IMR-90 (cell line): ENCODE results near the gene CYP39A1. TPM values are rescaled to one million over a fixed set of nuclear protein-coding genes. Genes with fewer than 3 reads are reported as not detected.

Experiments
- ATAC-seq: fragments of 200-7000 bp; cut with Tn5 transposase; 2 replicates; pipeline ENCODE4 v1.9.1; 2020; ENCODE audit warnings: low read depth, mild to moderate bottlenecking, moderate library complexity
- BruUV-seq: library from RNA; stranded (reverse); fragments of 400-500 nt; replicated peaks from 2 replicates; lab custom pipeline; 2021; lab: Mats Ljungman, UMichigan
- CTCF ChIA-PET: fragments of 300-600 bp; formaldehyde crosslinking; extraction: SDS; loops from one replicate; lab custom pipeline; 2021; ENCODE audit warnings: antibody characterized with exemption; lab: Yijun Ruan, JAX
- POLR2A ChIA-PET: fragments of 300-600 bp; sonication (Branson Sonifier 250); formaldehyde crosslinking; loops from one replicate; lab custom pipeline; 2022; ENCODE audit warnings: antibody characterized with exemption; ENCODE audit not compliant: unreplicated experiment; lab: Charles Lee
- DNase-seq: peaks from one replicate; pipeline ENCODE4 v3.0.0; 2013
- H2AFZ ChIP-seq: replicated peaks from 2 replicates; pipeline ENCODE3; 2013; ENCODE audit warnings: low read length, mild to moderate bottlenecking; ENCODE audit not compliant: poor library complexity
- H2AK5ac ChIP-seq: 2 replicates; pipeline ENCODE4 v1.6.1; 2013; ENCODE audit warnings: low read depth, low read length, inconsistent platforms
- H2AK9ac ChIP-seq: replicated peaks from 2 replicates; pipeline ENCODE3; 2013; ENCODE audit warnings: mild to moderate bottlenecking, low read depth, low read length, moderate library complexity; ENCODE audit not compliant: poor library complexity
- H2BK120ac ChIP-seq: 2 replicates; pipeline ENCODE4 v1.6.1; 2013; ENCODE audit warnings: low read depth, low read length, inconsistent platforms
- H2BK15ac ChIP-seq: 3 replicates; pipeline ENCODE4 v1.6.1; 2013; ENCODE audit warnings: low read depth, low read length, inconsistent platforms
- H2BK20ac ChIP-seq: 2 replicates; pipeline ENCODE4 v1.6.1; 2013; ENCODE audit warnings: low read depth, mild to moderate bottlenecking, inconsistent platforms, low read length, moderate library complexity
- H2BK5ac ChIP-seq: 2 replicates; pipeline ENCODE4 v1.6.1; 2013; ENCODE audit warnings: mild to moderate bottlenecking, low read depth, low read length, inconsistent platforms; ENCODE audit not compliant: poor library complexity, severe bottlenecking
- H3K14ac ChIP-seq: replicated peaks from 2 replicates; pipeline ENCODE4 v1.6.1; 2013; ENCODE audit warnings: low read depth, low read length, inconsistent platforms
- H3K18ac ChIP-seq: 2 replicates; pipeline ENCODE4 v1.6.1; 2013; ENCODE audit warnings: low read depth, low read length, control low read depth
- H3K23ac ChIP-seq: 2 replicates; pipeline ENCODE4 v1.6.1; 2013; ENCODE audit warnings: low read depth, low read length, inconsistent platforms
- H3K27ac ChIP-seq: 2 replicates; pipeline ENCODE4 v1.5.1; 2013; ENCODE audit warnings: mild to moderate bottlenecking, control low read depth, low read length; ENCODE audit not compliant: insufficient read depth
- H3K27me3 ChIP-seq: 2 replicates; pipeline ENCODE4 v1.6.1; 2013; ENCODE audit warnings: low read length; ENCODE audit not compliant: control insufficient read depth, insufficient read depth
- H3K36me3 ChIP-seq: 2 replicates; pipeline ENCODE4 v1.6.1; 2013; ENCODE audit warnings: low read length, mixed read lengths; ENCODE audit not compliant: control insufficient read depth, insufficient read depth
- H3K4ac ChIP-seq: 2 replicates; pipeline ENCODE4 v1.6.1; 2013; ENCODE audit warnings: low read depth, low read length, inconsistent platforms
- H3K4me1 ChIP-seq: 2 replicates; pipeline ENCODE4 v1.6.1; 2013; ENCODE audit warnings: low read length, mixed read lengths; ENCODE audit not compliant: control insufficient read depth, insufficient read depth
- H3K4me2 ChIP-seq: 2 replicates; pipeline ENCODE4 v1.6.1; 2013; ENCODE audit warnings: low read depth, mild to moderate bottlenecking, control low read depth, low read length, moderate library complexity
- H3K4me3 ChIP-seq: 2 replicates; pipeline ENCODE4 v1.5.1; 2013; ENCODE audit warnings: low read depth, mild to moderate bottlenecking, control low read depth, low read length, moderate library complexity; ENCODE audit not compliant: insufficient read depth
- H3K56ac ChIP-seq: 2 replicates; pipeline ENCODE4 v1.6.1; 2013; ENCODE audit warnings: low read length, inconsistent platforms; ENCODE audit not compliant: insufficient read depth; ENCODE audit errors: extremely low read depth
- H3K79me1 ChIP-seq, 2 experiments: 2 replicates each; pipeline ENCODE4 v1.6.1; 2013; ENCODE audit warnings: low read length in 2 of 2, inconsistent platforms in 1 of 2, low read depth in 1 of 2
- H3K9ac ChIP-seq: 2 replicates; pipeline ENCODE4 v1.6.1; 2013; ENCODE audit warnings: low read depth, low read length, control low read depth
- H3K9me1 ChIP-seq: 2 replicates; pipeline ENCODE4 v1.6.1; 2013; ENCODE audit warnings: low read length, inconsistent platforms; ENCODE audit not compliant: insufficient read depth
- H3K9me3 ChIP-seq: 2 replicates; pipeline ENCODE4 v1.6.1; 2013; ENCODE audit warnings: low read length; ENCODE audit not compliant: control insufficient read depth, insufficient read depth
- H4K20me1 ChIP-seq: 2 replicates; pipeline ENCODE4 v1.6.1; 2013; ENCODE audit warnings: low read length, inconsistent platforms; ENCODE audit not compliant: insufficient read depth
- H4K5ac ChIP-seq: 2 replicates; pipeline ENCODE4 v1.6.1; 2013; ENCODE audit warnings: mild to moderate bottlenecking, low read depth, low read length, control low read depth
- H4K8ac ChIP-seq, 2 experiments: 2 replicates each; pipeline ENCODE4 v1.6.1; 2013; ENCODE audit warnings: low read depth in 2 of 2, low read length in 2 of 2, control low read depth in 1 of 2, inconsistent platforms in 1 of 2
- H4K91ac ChIP-seq: 2 replicates; pipeline ENCODE4 v1.6.1; 2013; ENCODE audit warnings: low read depth, low read length, inconsistent platforms; ENCODE audit not compliant: insufficient read depth
- BHLHE40 ChIP-seq: fragments of 150-350 bp; IDR thresholded peaks from 2 replicates; pipeline ENCODE4 v1.6.1; 2016; ENCODE audit warnings: mild to moderate bottlenecking, low read depth, low read length
- CEBPB ChIP-seq: IDR thresholded peaks from 2 replicates; pipeline ENCODE4 v1.6.1; 2012; ENCODE audit warnings: low read depth, low read length, improper control_type of control experiment
- CHD1 ChIP-seq: IDR thresholded peaks from 2 replicates; pipeline ENCODE4 v1.6.1; 2012; ENCODE audit warnings: low read depth, low read length, improper control_type of control experiment
- CTCF ChIP-seq: conservative IDR thresholded peaks from 2 replicates; pipeline ENCODE4 v1.5.1; 2012; ENCODE audit warnings: mild to moderate bottlenecking, low read depth, low read length, improper control_type of control experiment
- ELK1 ChIP-seq: fragments of 150-350 bp; IDR thresholded peaks from 2 replicates; pipeline ENCODE4 v1.6.1; 2016; ENCODE audit warnings: low read depth, mild to moderate bottlenecking, low read length, moderate library complexity, borderline replicate concordance
- FOS ChIP-seq: fragments of 150-350 bp; IDR thresholded peaks from 2 replicates; pipeline ENCODE4 v1.6.1; 2016; ENCODE audit warnings: low read depth, low read length
- MAFK ChIP-seq: IDR thresholded peaks from 2 replicates; pipeline ENCODE4 v1.6.1; 2012; ENCODE audit warnings: low read depth, low read length, improper control_type of control experiment
- MAZ ChIP-seq: IDR thresholded peaks from 2 replicates; pipeline ENCODE4 v1.6.1; 2012; ENCODE audit warnings: low read depth, mild to moderate bottlenecking, low read length, improper control_type of control experiment, moderate library complexity, borderline replicate concordance
- MXI1 ChIP-seq: IDR thresholded peaks from 2 replicates; pipeline ENCODE4 v1.6.1; 2012; ENCODE audit warnings: low read depth, mild to moderate bottlenecking, low read length, moderate library complexity, borderline replicate concordance
- NFE2L2 ChIP-seq: fragments of 150-350 bp; IDR thresholded peaks from 2 replicates; pipeline ENCODE4 v1.6.1; 2016; ENCODE audit warnings: low read depth, mild to moderate bottlenecking, low read length
- RAD21 ChIP-seq: IDR thresholded peaks from 2 replicates; pipeline ENCODE4 v1.6.1; 2012; ENCODE audit warnings: low read length, improper control_type of control experiment
- RCOR1 ChIP-seq: IDR thresholded peaks from 2 replicates; pipeline ENCODE4 v1.6.1; 2012; ENCODE audit warnings: mild to moderate bottlenecking, low read length, improper control_type of control experiment; ENCODE audit not compliant: insufficient replicate concordance
- RFX5 ChIP-seq: IDR thresholded peaks from 2 replicates; pipeline ENCODE4 v1.8.0; 2012; ENCODE audit warnings: low read depth, mild to moderate bottlenecking, low read length, moderate library complexity
- SMC3 ChIP-seq: fragments of 150-350 bp; IDR thresholded peaks from 2 replicates; pipeline ENCODE4 v1.6.1; 2016; ENCODE audit warnings: low read depth, mild to moderate bottlenecking, antibody characterized with exemption, low read length, moderate library complexity
- dilution Hi-C: fragments of 300-500 bp; cut with HindIII; formaldehyde crosslinking; loops from one replicate; pipeline ENCODE4 v1.14.3; 2018; ENCODE audit warnings: low sequenced_read_pairs; ENCODE audit not compliant: unreplicated experiment
- in situ Hi-C: fragments of 300-500 bp; cut with MboI; formaldehyde crosslinking; loops from 3 replicates; pipeline ENCODE4 v1.14.3; 2019; ENCODE audit warnings: low sequenced_read_pairs, inconsistent platforms, mixed read lengths
- intact Hi-C: fragments of 100-400 bp; cut with micrococcal nuclease; formaldehyde crosslinking; loops from 2 replicates; pipeline ENCODE4 v1.10.0; 2022
- polyA plus RNA-seq, 3 experiments: library from polyadenylated mRNA; depleted of rRNA; stranded (reverse); fragments of >200 nt; gene quantifications; 2 replicates each; pipeline ENCODE4 v1.2.3, GENCODE V29; 2012; ENCODE audit warnings: low replicate concordance in 1 of 3
- total RNA-seq: library from RNA; depleted of rRNA; stranded (reverse); fragments of >200 nt; gene quantifications from 2 replicates; pipeline ENCODE4 v1.2.3, GENCODE V29; 2012
- TF ChIP-seq, protein P1 (sequence below): fragments of 150-350 bp; IDR thresholded peaks from 2 replicates; pipeline ENCODE4 v1.6.1; 2017; ENCODE audit warnings: mild to moderate bottlenecking, antibody characterized with exemption, low read length, low read depth

Gene CYP39A1
- total and polyA plus RNA-seq, 2 of the 4 experiments (the other 2 are of a cell fraction) = 0.03 TPM; not detected in 1

DNA sequence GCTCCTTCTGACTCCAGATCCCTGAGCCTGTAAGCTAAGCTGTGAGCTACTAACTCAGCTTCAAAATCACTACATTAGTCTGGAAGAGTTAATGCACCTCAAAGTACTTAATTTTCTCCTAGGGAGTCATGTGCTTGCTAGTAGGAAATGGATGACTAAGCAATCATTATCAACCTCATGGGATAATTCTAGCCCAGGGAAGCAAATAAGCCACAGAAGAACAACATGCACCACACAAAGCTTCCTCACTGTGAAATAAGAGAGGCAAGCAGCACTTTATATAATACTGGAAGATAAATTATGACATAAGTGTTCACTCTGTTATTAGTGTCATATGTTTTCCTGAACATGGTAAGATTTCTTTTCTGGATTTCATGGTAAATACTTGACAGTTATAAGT lies 103.5 kb downstream of the CYP39A1 start:
- H2AFZ ChIP-seq = no peak overlapping the region
- intact Hi-C loops (no loop called here), dilution Hi-C loops (no loop called here), in situ Hi-C loops (no loop called here)
- ATAC-seq (no peak), DNase-seq (no peak)
- POLR2A ChIA-PET = no interaction called here
- no peak overlapping the region for H3K18ac ChIP-seq
- no peaks in the 10 kb centered on the region for H3K9me3 ChIP-seq
- CTCF ChIA-PET = no interaction called here
- no peaks in the 10 kb centered on the region for H3K4me1 ChIP-seq
- H3K56ac ChIP-seq = no peak overlapping the region
- H3K4me3 ChIP-seq = no peak overlapping the region
- H3K4me2 ChIP-seq = no peak overlapping the region
- H4K91ac ChIP-seq = no peak overlapping the region
- no peak overlapping the region for H4K5ac ChIP-seq
- no peaks in the 10 kb centered on the region for H3K79me1 ChIP-seq
- no peak overlapping the region for H3K4ac ChIP-seq
- no peaks in the 10 kb centered on the region for H3K36me3 ChIP-seq
- no peak overlapping the region for H2BK5ac ChIP-seq
- no peak overlapping the region for H3K23ac ChIP-seq
- TF ChIP-seq RCOR1 (no peak), FOS (no peak), BHLHE40 (no peak), ELK1 (no peak), MAZ (no peak), MAFK (no peak), SMC3 (no peak), MXI1 (no peak), CHD1 (no peak), CTCF (no peak), CEBPB (no peak), NFE2L2 (no peak), RFX5 (no peak), RAD21 (no peak)
- TF ChIP-seq, protein P1, sequence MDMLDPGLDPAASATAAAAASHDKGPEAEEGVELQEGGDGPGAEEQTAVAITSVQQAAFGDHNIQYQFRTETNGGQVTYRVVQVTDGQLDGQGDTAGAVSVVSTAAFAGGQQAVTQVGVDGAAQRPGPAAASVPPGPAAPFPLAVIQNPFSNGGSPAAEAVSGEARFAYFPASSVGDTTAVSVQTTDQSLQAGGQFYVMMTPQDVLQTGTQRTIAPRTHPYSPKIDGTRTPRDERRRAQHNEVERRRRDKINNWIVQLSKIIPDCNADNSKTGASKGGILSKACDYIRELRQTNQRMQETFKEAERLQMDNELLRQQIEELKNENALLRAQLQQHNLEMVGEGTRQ = no peak
- no peaks in the 10 kb centered on the region for H4K20me1 ChIP-seq
- H2AK9ac ChIP-seq = no peak overlapping the region
- no peaks in the 10 kb centered on the region for H3K27me3 ChIP-seq
- BruUV-seq = no TSS peak
- no peaks in the 10 kb centered on the region for H3K9me1 ChIP-seq
- H3K9ac ChIP-seq = no peak overlapping the region
- no peak overlapping the region for H3K14ac ChIP-seq
- H2BK15ac ChIP-seq = no peak overlapping the region
- no peak overlapping the region for H4K8ac ChIP-seq
- no peak overlapping the region for H3K27ac ChIP-seq
- H2BK20ac ChIP-seq = no peak overlapping the region
- no peak overlapping the region for H2AK5ac ChIP-seq
- no peak overlapping the region for H2BK120ac ChIP-seq
